ENCODE measurements around the gene C3orf33. TPM values are rescaled to one million over a fixed set of nuclear protein-coding genes. Genes with fewer than 3 reads are reported as not detected.
A peak's percentile ranks its signal among the peaks of the same experiment; 100 is the strongest.

The C3orf33 gene
- total and polyA plus RNA-seq, 9 of the 15 experiments (the other 6 are each of a cell fraction or from before 2014, with no cell fraction given), result 4.1 to 10.2 (median 6.0) TPM

DNA sequence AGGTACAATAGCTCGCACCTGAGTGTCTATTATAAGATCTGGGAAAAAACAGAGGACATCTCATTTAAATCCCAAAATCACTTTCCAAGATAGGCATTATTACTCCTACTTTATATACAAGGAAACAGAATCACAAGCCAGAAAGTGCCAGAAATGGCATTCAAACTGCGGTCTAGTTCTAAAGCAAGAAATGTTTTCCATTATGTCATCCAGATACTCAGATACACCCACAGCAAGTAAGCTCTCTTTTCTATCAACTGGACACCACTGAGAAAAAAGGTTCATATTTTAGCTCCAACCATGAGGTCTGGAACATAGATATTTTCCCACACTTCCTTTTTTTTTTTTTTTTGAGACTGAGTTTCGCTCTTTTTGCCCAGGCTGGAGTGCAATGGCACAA is 40.0 kb upstream of the C3orf33 start:
- no peaks in the 10 kb centered on the region; the same call in none of the 2 replicates for H4K20me1 ChIP-seq (replicated peaks; ENCODE audit: control insufficient read depth, insufficient read depth, low read length)
- H3K9ac ChIP-seq (ENCODE audit: insufficient read depth in 1 of 2, low read depth in 2 of 2, low read length in 2 of 2), result no peak overlapping the region; a peak in 1 of 4 replicates
- H3K4me1 ChIP-seq (replicated peaks in 1 of 2; ENCODE audit: control insufficient read depth in 2 of 2, insufficient read depth in 2 of 2, low read length in 2 of 2), result peaks cover 8 to 9% of the 10 kb centered on the region in 2 experiments; a peak in 3 of 5 replicates
- no peaks in the 10 kb centered on the region for H3K9me3 ChIP-seq (replicated peaks; ENCODE audit: control insufficient read depth, insufficient read depth, low read depth, low read length)
- in situ Hi-C loops (cut with MboI), result no loop called here
- no peaks in the 10 kb centered on the region for H3K9me1 ChIP-seq (ENCODE audit: control insufficient read depth, insufficient read depth, low read length)
- no peaks in the 10 kb centered on the region for H3K27me3 ChIP-seq (ENCODE audit: control insufficient read depth in 2 of 2, insufficient read depth in 2 of 2, low read length in 2 of 2)
- TF ChIP-seq SPI1 (IDR thresholded peaks at IDR 0.05; ENCODE audit: borderline replicate concordance, low read depth, low read length), result 0 out of 2 replicates have a peak, but pooled peaks have one; percentile 33
- TF ChIP-seq SRSF9 (IDR thresholded peaks at IDR 0.05; ENCODE audit: borderline replicate concordance, low read depth, low read length), result no peak
- TF ChIP-seq JUND (IDR thresholded peaks at IDR 0.05; ENCODE audit: borderline replicate concordance, low read depth, low read length), result no peak
- 0 out of 3 replicates have a peak, but pooled peaks have one; percentile 26 for TF ChIP-seq JUND (tag; IDR thresholded peaks at IDR 0.05; ENCODE audit: borderline replicate concordance, low read depth, low read length)
- no peak for TF ChIP-seq NELFE (IDR thresholded peaks at IDR 0.05; ENCODE audit: insufficient read depth, insufficient read length)
- TF ChIP-seq ATF2 (CRISPR knock-in tag; IDR thresholded peaks at IDR 0.05), result no peak
- no peak for DNase-seq (ENCODE audit: extremely low read depth in 1 of 4, low spot score in 3 of 4)
- no peak for FAIRE-seq
- CTCF ChIA-PET (ENCODE audit: low intra/inter-chr PET ratio), result no interaction called here
- peaks cover 24% of the 10 kb centered on the region; the same call in 1 of the 3 replicates for H3K36me3 ChIP-seq (ENCODE audit: control insufficient read depth, insufficient read depth, low read length)
- H3K79me2 ChIP-seq (ENCODE audit: control insufficient read depth, insufficient read depth, low read length), result peaks cover 86% of the 10 kb centered on the region
- H3K27ac ChIP-seq (ENCODE audit: extremely low read depth, low read depth, low read length), result no peak overlapping the region
- BruUV-seq (replicated peaks), result no TSS peak
- intact Hi-C loops (cut with micrococcal nuclease), result no loop called here
- 43% methylated on average over 2 of the region's 3 CpGs for WGBS (ENCODE audit: insufficient coverage, low coverage, missing lambda C conversion rate)
- H2AFZ ChIP-seq (ENCODE audit: low read depth, low read length), result no peak overlapping the region
- POLR2A ChIA-PET, result interaction anchor here (0.7 to 1.0 kb wide), 3 partner anchors 10 to 92 kb away, joined by 3 to 6 read pairs (median 4); no protein-coding TSS in a partner anchor
- peak; percentile 34 for ATAC-seq
- H3K4me2 ChIP-seq (ENCODE audit: insufficient read depth, low read length), result peak overlapping the region; percentile 46; the same call in 1 of the 2 replicates
- no peak overlapping the region for H3K4me3 ChIP-seq
